ENCODE measurements around the gene BAX. TPM values are rescaled to one million over a fixed set of nuclear protein-coding genes. Genes with fewer than 3 reads are reported as not detected.

The BAX gene
- total and polyA plus RNA-seq, 4 donors, result 10.5 to 27.0 (median 14.8) TPM

DNA sequence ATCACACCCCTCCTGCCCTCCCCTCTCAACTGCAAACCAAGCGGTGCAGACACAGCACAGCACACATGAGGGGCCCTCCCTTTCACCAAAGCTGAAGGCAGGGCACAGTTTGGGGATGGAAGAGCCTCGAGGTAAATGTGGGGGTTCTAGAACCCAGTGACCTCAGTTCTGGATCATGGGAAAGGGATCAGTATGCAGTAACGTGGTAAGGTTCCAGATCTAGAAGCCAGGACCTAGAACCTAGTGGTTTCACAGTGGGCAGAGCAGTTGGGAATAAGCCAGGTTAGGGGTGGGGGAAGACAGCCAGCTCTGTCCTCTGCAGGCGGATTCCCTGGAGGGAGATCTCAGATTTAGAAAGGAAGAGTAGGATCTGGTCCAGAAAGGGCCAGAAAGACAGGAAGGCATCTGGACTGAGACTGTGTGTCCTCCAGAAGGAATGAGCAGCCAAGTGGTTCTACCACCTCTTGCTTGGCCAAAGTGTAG lies 13.5 kb downstream of the BAX start (continued):
- TF ChIP-seq, protein P1, sequence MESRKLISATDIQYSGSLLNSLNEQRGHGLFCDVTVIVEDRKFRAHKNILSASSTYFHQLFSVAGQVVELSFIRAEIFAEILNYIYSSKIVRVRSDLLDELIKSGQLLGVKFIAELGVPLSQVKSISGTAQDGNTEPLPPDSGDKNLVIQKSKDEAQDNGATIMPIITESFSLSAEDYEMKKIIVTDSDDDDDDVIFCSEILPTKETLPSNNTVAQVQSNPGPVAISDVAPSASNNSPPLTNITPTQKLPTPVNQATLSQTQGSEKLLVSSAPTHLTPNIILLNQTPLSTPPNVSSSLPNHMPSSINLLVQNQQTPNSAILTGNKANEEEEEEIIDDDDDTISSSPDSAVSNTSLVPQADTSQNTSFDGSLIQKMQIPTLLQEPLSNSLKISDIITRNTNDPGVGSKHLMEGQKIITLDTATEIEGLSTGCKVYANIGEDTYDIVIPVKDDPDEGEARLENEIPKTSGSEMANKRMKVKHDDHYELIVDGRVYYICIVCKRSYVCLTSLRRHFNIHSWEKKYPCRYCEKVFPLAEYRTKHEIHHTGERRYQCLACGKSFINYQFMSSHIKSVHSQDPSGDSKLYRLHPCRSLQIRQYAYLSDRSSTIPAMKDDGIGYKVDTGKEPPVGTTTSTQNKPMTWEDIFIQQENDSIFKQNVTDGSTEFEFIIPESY (IDR thresholded peaks at IDR 0.05), result no peak

DNA sequence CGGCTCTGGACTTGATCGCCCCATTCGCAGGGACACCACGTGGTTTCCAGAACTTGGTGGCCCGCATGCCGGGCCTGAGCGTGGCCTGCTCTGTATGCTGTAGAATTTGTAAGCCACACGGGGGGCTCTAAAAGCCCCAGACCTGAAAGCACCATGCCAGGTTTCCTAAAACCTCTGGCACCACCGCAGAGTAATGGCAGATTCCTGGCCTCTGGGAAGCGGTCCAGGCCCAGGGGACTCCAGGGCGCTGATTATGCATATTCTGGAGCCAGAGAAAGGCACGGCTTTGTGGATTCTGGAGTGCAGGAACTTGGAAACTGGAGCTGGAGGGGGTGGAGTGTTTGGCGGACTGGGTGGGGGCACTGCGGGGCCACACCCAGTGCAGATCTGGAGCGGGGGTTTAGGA lies 14.1 kb downstream of the BAX start:
- peak in 1 of 2 donors; percentile 13 for TF ChIP-seq RAD21 (IDR thresholded peaks at IDR 0.05)
- TF ChIP-seq, protein P2, sequence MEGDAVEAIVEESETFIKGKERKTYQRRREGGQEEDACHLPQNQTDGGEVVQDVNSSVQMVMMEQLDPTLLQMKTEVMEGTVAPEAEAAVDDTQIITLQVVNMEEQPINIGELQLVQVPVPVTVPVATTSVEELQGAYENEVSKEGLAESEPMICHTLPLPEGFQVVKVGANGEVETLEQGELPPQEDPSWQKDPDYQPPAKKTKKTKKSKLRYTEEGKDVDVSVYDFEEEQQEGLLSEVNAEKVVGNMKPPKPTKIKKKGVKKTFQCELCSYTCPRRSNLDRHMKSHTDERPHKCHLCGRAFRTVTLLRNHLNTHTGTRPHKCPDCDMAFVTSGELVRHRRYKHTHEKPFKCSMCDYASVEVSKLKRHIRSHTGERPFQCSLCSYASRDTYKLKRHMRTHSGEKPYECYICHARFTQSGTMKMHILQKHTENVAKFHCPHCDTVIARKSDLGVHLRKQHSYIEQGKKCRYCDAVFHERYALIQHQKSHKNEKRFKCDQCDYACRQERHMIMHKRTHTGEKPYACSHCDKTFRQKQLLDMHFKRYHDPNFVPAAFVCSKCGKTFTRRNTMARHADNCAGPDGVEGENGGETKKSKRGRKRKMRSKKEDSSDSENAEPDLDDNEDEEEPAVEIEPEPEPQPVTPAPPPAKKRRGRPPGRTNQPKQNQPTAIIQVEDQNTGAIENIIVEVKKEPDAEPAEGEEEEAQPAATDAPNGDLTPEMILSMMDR (IDR thresholded peaks at IDR 0.05; ENCODE audit: low read depth, low read length, missing input control), result no peak
- no peak for TF ChIP-seq FOXA2 (IDR thresholded peaks at IDR 0.05)
- peak overlapping the region; percentile 50 to 68 for H3K27ac ChIP-seq (ENCODE audit: low read depth in 1 of 2, low read length in 2 of 2)
- no peak for DNase-seq (ENCODE audit: low spot score)
- no peak overlapping the region for H3K9ac ChIP-seq (ENCODE audit: low read depth in 1 of 2, low read length in 2 of 2)
- 66% methylated on average over 15 of the region's 15 CpGs for WGBS
- no peaks in the 10 kb centered on the region for H3K9me3 ChIP-seq (ENCODE audit: control insufficient read depth in 4 of 4, low read length in 3 of 4)
- H3K4me1 ChIP-seq (ENCODE audit: control insufficient read depth in 4 of 4, insufficient read depth in 4 of 4, low read length in 3 of 4), result peaks cover 1 to 22% (median 17%) of the 10 kb centered on the region in 4 donors
- H3K36me3 ChIP-seq (ENCODE audit: control insufficient read depth in 4 of 4, insufficient read depth in 3 of 4, low read depth in 1 of 4, low read length in 3 of 4), result peaks cover 3 to 14% (median 8%) of the 10 kb centered on the region in 4 donors
- H3K27me3 ChIP-seq (ENCODE audit: control insufficient read depth in 4 of 4, insufficient read depth in 4 of 4, low read length in 3 of 4), result no peaks in the 10 kb centered on the region
- H3K4me3 ChIP-seq (ENCODE audit: low read depth in 1 of 3, low read length in 3 of 3), result no peak overlapping the region

DNA sequence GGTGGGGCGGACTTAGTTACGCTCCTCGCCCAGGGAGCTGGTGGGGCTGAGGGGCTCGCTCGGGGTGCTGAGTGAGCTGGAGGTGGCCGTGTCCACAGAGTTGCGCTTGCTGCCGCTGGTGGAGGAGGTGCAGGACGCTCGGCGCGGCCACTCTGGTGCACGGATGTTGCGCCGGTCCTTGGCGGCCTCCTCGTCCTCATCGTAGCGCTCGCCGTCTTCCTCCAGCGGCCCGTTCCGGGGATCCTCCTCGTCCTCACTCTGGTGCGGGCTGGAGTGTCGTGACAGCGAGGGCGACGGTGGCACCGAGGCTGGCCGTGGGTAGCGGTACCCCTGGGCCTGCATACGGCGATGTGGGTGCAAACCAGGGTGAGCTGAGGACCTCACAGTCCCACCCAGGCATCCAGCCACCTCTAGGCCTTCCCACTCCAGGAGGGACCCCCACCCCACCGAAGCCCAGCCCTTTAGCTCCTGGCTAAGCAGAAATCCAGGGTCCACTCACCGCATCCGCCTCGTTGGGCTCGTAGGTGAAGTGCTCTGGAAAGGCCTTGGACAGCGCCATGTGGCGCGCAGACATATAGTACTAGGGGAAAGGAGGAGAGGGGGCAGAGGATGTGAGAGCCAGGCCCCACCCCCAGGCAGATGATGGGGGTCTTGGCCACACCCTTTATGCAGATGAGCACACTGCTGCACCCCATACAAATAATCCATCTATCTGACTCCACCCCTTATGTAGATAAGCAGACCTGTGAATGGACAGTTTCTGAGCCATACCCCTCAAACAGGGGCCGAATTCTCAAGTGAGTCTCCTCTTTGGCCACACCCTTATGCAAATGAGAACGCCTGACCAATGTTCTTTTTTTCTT lies 14.8 kb downstream of the BAX start:
- no peak for DNase-seq (ENCODE audit: low spot score)
- WGBS, result 96% methylated on average over 45 of the region's 45 CpGs
- peak overlapping the region in 1 of 2 donors; percentile 68 for H3K27ac ChIP-seq (ENCODE audit: low read depth in 1 of 2, low read length in 2 of 2)
- no peaks in the 10 kb centered on the region for H3K27me3 ChIP-seq (ENCODE audit: control insufficient read depth in 4 of 4, insufficient read depth in 4 of 4, low read length in 3 of 4)
- H3K9me3 ChIP-seq (ENCODE audit: control insufficient read depth in 4 of 4, low read length in 3 of 4), result no peaks in the 10 kb centered on the region
- H3K9ac ChIP-seq (ENCODE audit: low read depth in 1 of 2, low read length in 2 of 2), result no peak overlapping the region
- H3K36me3 ChIP-seq (ENCODE audit: control insufficient read depth in 4 of 4, insufficient read depth in 3 of 4, low read depth in 1 of 4, low read length in 3 of 4), result peaks cover 5 to 18% (median 13%) of the 10 kb centered on the region in 4 donors
- no peak overlapping the region for H3K4me3 ChIP-seq (ENCODE audit: low read depth in 1 of 3, low read length in 3 of 3)
- TF ChIP-seq FOXA1 (IDR thresholded peaks at IDR 0.05), result no peak
- TF ChIP-seq, protein P3, sequence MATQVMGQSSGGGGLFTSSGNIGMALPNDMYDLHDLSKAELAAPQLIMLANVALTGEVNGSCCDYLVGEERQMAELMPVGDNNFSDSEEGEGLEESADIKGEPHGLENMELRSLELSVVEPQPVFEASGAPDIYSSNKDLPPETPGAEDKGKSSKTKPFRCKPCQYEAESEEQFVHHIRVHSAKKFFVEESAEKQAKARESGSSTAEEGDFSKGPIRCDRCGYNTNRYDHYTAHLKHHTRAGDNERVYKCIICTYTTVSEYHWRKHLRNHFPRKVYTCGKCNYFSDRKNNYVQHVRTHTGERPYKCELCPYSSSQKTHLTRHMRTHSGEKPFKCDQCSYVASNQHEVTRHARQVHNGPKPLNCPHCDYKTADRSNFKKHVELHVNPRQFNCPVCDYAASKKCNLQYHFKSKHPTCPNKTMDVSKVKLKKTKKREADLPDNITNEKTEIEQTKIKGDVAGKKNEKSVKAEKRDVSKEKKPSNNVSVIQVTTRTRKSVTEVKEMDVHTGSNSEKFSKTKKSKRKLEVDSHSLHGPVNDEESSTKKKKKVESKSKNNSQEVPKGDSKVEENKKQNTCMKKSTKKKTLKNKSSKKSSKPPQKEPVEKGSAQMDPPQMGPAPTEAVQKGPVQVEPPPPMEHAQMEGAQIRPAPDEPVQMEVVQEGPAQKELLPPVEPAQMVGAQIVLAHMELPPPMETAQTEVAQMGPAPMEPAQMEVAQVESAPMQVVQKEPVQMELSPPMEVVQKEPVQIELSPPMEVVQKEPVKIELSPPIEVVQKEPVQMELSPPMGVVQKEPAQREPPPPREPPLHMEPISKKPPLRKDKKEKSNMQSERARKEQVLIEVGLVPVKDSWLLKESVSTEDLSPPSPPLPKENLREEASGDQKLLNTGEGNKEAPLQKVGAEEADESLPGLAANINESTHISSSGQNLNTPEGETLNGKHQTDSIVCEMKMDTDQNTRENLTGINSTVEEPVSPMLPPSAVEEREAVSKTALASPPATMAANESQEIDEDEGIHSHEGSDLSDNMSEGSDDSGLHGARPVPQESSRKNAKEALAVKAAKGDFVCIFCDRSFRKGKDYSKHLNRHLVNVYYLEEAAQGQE (IDR thresholded peaks at IDR 0.05), result no peak
- TF ChIP-seq, protein P2 (IDR thresholded peaks at IDR 0.05; ENCODE audit: low read depth, low read length, missing input control), result no peak
- TF ChIP-seq SP1 (IDR thresholded peaks at IDR 0.05), result no peak
- no peak for TF ChIP-seq HNF4G (IDR thresholded peaks at IDR 0.05)
- TF ChIP-seq, protein P1 (IDR thresholded peaks at IDR 0.05), result no peak
- no peak for TF ChIP-seq FOXA2 (IDR thresholded peaks at IDR 0.05)
- no peak for TF ChIP-seq EGR1 (IDR thresholded peaks at IDR 0.05; ENCODE audit: low read depth in 2 of 2)
- no peak for TF ChIP-seq RXRA (IDR thresholded peaks at IDR 0.05)
- no peak for TF ChIP-seq YY1 (IDR thresholded peaks at IDR 0.05)
- no peak for TF ChIP-seq GABPA (IDR thresholded peaks at IDR 0.05 in 1 of 2, conservative IDR thresholded peaks at IDR 0.05 in 1 of 2)
- TF ChIP-seq HNF4A (conservative IDR thresholded peaks at IDR 0.05), result no peak
- TF ChIP-seq, protein P4, sequence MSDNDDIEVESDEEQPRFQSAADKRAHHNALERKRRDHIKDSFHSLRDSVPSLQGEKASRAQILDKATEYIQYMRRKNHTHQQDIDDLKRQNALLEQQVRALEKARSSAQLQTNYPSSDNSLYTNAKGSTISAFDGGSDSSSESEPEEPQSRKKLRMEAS (IDR thresholded peaks at IDR 0.05), result no peak
- no peak for TF ChIP-seq JUND (IDR thresholded peaks at IDR 0.05)
- no peak for TF ChIP-seq NR2F2 (IDR thresholded peaks at IDR 0.05)
- TF ChIP-seq TAF1 (conservative IDR thresholded peaks at IDR 0.05), result no peak
- H3K4me1 ChIP-seq (ENCODE audit: control insufficient read depth in 4 of 4, insufficient read depth in 4 of 4, low read length in 3 of 4), result peaks cover 0 to 19% (median 15%) of the 10 kb centered on the region in 4 donors

Measured in liver (tissue), 9 donors.